IPS-20b (cell line): Measurements from ENCODE around the gene NIP7.
"Not testable (repeated sequence)": the region's sequence is repeated elsewhere in the genome, so short reads cannot be mapped to it uniquely, and the experiment has no call there.

Experiments used
- H3K27ac ChIP-seq: one replicate; pipeline ENCODE4 v1.5.1; 2013; ENCODE audit warnings: low read length
- H3K27me3 ChIP-seq: 2 replicates; pipeline ENCODE4 v1.6.1; 2013; ENCODE audit warnings: mild to moderate bottlenecking, low read length, inconsistent platforms; ENCODE audit not compliant: insufficient read depth
- H3K36me3 ChIP-seq: 2 replicates; pipeline ENCODE4 v1.6.1; 2013; ENCODE audit warnings: low read depth, mild to moderate bottlenecking, inconsistent platforms, low read length, moderate library complexity; ENCODE audit not compliant: insufficient read depth
- H3K4me1 ChIP-seq: 2 replicates; pipeline ENCODE4 v1.6.1; 2013; ENCODE audit warnings: mild to moderate bottlenecking, control low read depth, inconsistent platforms, low read length, moderate library complexity; ENCODE audit not compliant: insufficient read depth
- H3K4me3 ChIP-seq: 2 replicates; pipeline ENCODE4 v1.5.1; 2013; ENCODE audit warnings: mild to moderate bottlenecking, low read length, inconsistent platforms
- H3K9ac ChIP-seq: 2 replicates; pipeline ENCODE4 v1.6.1; 2013; ENCODE audit warnings: low read depth, mild to moderate bottlenecking, inconsistent platforms, low read length, moderate library complexity
- H3K9me3 ChIP-seq: 2 replicates; pipeline ENCODE4 v1.6.1; 2013; ENCODE audit warnings: mild to moderate bottlenecking, low read depth, low read length, inconsistent platforms; ENCODE audit not compliant: insufficient read depth

NIP7 gene

GRCh38 chr16:69350536-69351133, 11.1 kb downstream of the NIP7 start:
- Histone ChIP-seq H3K27ac (no peak overlapping the region), H3K4me3 (no peak overlapping the region), H3K9ac (no peak overlapping the region), H3K27me3 (no peaks in the 10 kb centered on the region), H3K36me3 (no peaks in the 10 kb centered on the region; the same call in 1 of the 2 replicates), H3K9me3 (no peaks in the 10 kb centered on the region), H3K4me1 (no peaks in the 10 kb centered on the region)

GRCh38 chr16:69351309-69352027, 11.9 kb downstream of the NIP7 start, which contains the start of gene TMED6:
TSS of gene TMED6 (minus strand) at chr16:69351786. CDS start at chr16:69351753, 33 bp downstream.
- Histone ChIP-seq H3K4me1 (no peaks in the 10 kb centered on the region), H3K27me3 (no peaks in the 10 kb centered on the region), H3K9ac (no peak within 1 kb of the TSS), H3K27ac (no peak within 1 kb of the TSS), H3K9me3 (no peaks in the 10 kb centered on the region), H3K4me3 (no peak within 1 kb of the TSS), H3K36me3 (no peaks in the 10 kb centered on the region; the same call in 1 of the 2 replicates)

- not testable (repeated sequence) for H3K27ac ChIP-seq, H3K4me1 ChIP-seq, H3K27me3 ChIP-seq, H3K9ac ChIP-seq, H3K4me3 ChIP-seq, H3K9me3 ChIP-seq
- peaks cover 12% of the 10 kb centered on the region for H3K36me3 ChIP-seq
Observed at GRCh38 chr16:69360070-69360469, 20.5 kb downstream of the NIP7 start.

GRCh38 chr16:69363281-69363717, 23.7 kb downstream of the NIP7 start:
- Histone ChIP-seq H3K4me1 (no peaks in the 10 kb centered on the region), H3K27ac (no peak overlapping the region), H3K4me3 (no peak overlapping the region), H3K27me3 (no peaks in the 10 kb centered on the region), H3K36me3 (peaks cover 40% of the 10 kb centered on the region), H3K9ac (no peak overlapping the region), H3K9me3 (no peaks in the 10 kb centered on the region)

- no peaks in the 10 kb centered on the region for H3K27me3 ChIP-seq
- H3K4me1 ChIP-seq = no peaks in the 10 kb centered on the region
- no peaks in the 10 kb centered on the region for H3K9me3 ChIP-seq
- no peak overlapping the region for H3K9ac ChIP-seq
- no peak overlapping the region for H3K4me3 ChIP-seq
- H3K27ac ChIP-seq = no peak overlapping the region
- H3K36me3 ChIP-seq = peaks cover 48% of the 10 kb centered on the region
Observed at GRCh38 chr16:69364088-69364487, 24.5 kb downstream of the NIP7 start.

GRCh38 chr16:69365901-69366300, 26.3 kb downstream of the NIP7 start:
- H3K36me3 ChIP-seq = peaks cover 65% of the 10 kb centered on the region
- H3K9ac ChIP-seq = no peak overlapping the region
- H3K9me3 ChIP-seq = no peaks in the 10 kb centered on the region
- no peak overlapping the region for H3K27ac ChIP-seq
- H3K4me3 ChIP-seq = no peak overlapping the region
- no peaks in the 10 kb centered on the region for H3K27me3 ChIP-seq
- H3K4me1 ChIP-seq = no peaks in the 10 kb centered on the region

- Histone ChIP-seq H3K27me3 (no peaks in the 10 kb centered on the region), H3K4me1 (no peaks in the 10 kb centered on the region), H3K9me3 (no peaks in the 10 kb centered on the region), H3K27ac (no peak overlapping the region), H3K4me3 (no peak overlapping the region), H3K36me3 (peaks cover 68% of the 10 kb centered on the region), H3K9ac (no peak overlapping the region)
Observed at GRCh38 chr16:69366431-69366830, 26.9 kb downstream of the NIP7 start.

GRCh38 chr16:69367980-69368379, 28.4 kb downstream of the NIP7 start:
- Histone ChIP-seq H3K4me1 (no peaks in the 10 kb centered on the region), H3K36me3 (peaks cover 82% of the 10 kb centered on the region), H3K27me3 (no peaks in the 10 kb centered on the region), H3K9ac (no peak overlapping the region), H3K9me3 (no peaks in the 10 kb centered on the region), H3K4me3 (no peak overlapping the region), H3K27ac (no peak overlapping the region)

GRCh38 chr16:69368866-69369265, 29.3 kb downstream of the NIP7 start:
- H3K4me3 ChIP-seq = no peak overlapping the region
- H3K9ac ChIP-seq = no peak overlapping the region
- H3K4me1 ChIP-seq = no peaks in the 10 kb centered on the region
- no peaks in the 10 kb centered on the region for H3K9me3 ChIP-seq
- no peak overlapping the region for H3K27ac ChIP-seq
- peaks cover 82% of the 10 kb centered on the region for H3K36me3 ChIP-seq
- H3K27me3 ChIP-seq = no peaks in the 10 kb centered on the region

GRCh38 chr16:69371564-69371963, 32.0 kb downstream of the NIP7 start:
- H3K27me3 ChIP-seq = no peaks in the 10 kb centered on the region
- peaks cover 67% of the 10 kb centered on the region for H3K36me3 ChIP-seq
- no peaks in the 10 kb centered on the region for H3K9me3 ChIP-seq
- no peak overlapping the region for H3K27ac ChIP-seq
- no peaks in the 10 kb centered on the region for H3K4me1 ChIP-seq
- no peak overlapping the region for H3K9ac ChIP-seq
- H3K4me3 ChIP-seq = no peak overlapping the region

GRCh38 chr16:69373019-69373418, 33.4 kb downstream of the NIP7 start:
- no peaks in the 10 kb centered on the region for H3K4me1 ChIP-seq
- H3K36me3 ChIP-seq = peaks cover 59% of the 10 kb centered on the region
- H3K4me3 ChIP-seq = no peak overlapping the region
- no peak overlapping the region for H3K27ac ChIP-seq
- no peaks in the 10 kb centered on the region for H3K9me3 ChIP-seq
- H3K9ac ChIP-seq = no peak overlapping the region
- no peaks in the 10 kb centered on the region for H3K27me3 ChIP-seq

- H3K4me3 ChIP-seq = no peak overlapping the region
- no peaks in the 10 kb centered on the region for H3K9me3 ChIP-seq
- H3K4me1 ChIP-seq = no peaks in the 10 kb centered on the region
- H3K9ac ChIP-seq = no peak overlapping the region
- H3K27me3 ChIP-seq = no peaks in the 10 kb centered on the region
- H3K27ac ChIP-seq = no peak overlapping the region
- H3K36me3 ChIP-seq = peaks cover 61% of the 10 kb centered on the region
Observed at GRCh38 chr16:69376393-69377059, 37.0 kb downstream of the NIP7 start.
